ENCODE results near the gene MARK1.

GRCh38 chr1:220700556-220701179 is 172.7 kb downstream of the MARK1 start:
- TF ChIP-seq POLR2A (IDR thresholded peaks at IDR 0.05) (no peak), CTCF (IDR thresholded peaks at IDR 0.05) (no peak)

Data from esophagus squamous epithelium (tissue), 4 donors.